ENCODE results near the gene GTF3C5. TPM values are rescaled to one million over a fixed set of nuclear protein-coding genes. Genes with fewer than 3 reads are reported as not detected.

GTF3C5 gene
- total RNA-seq, 1 experiment from 2014 or later: 104 TPM

GRCh38 chr9:133063500-133064231 is 32.9 kb downstream of the GTF3C5 start (continued):
- no peak for TF ChIP-seq USF1 (CRISPR knock-in tag; IDR thresholded peaks at IDR 0.05)
- TF ChIP-seq ZNF232 (CRISPR knock-in tag; IDR thresholded peaks at IDR 0.05): no peak
- TF ChIP-seq JUN (CRISPR knock-in tag; IDR thresholded peaks at IDR 0.05): no peak
- no peak for TF ChIP-seq ZNF416 (CRISPR knock-in tag; IDR thresholded peaks at IDR 0.05)

- Mint-ChIP-seq H3K27me3 (ENCODE audit: low read depth) (no peaks in the 10 kb centered on the region), H3K4me3 (no peak overlapping the region), H3K36me3 (no peaks in the 10 kb centered on the region), H3K9me3 (no peaks in the 10 kb centered on the region), H3K4me1 (peaks cover 24% of the 10 kb centered on the region), H3K27ac (no peak overlapping the region)
- CTCF ChIA-PET: interaction anchor here (1.3 to 2.2 kb wide), 3 partner anchors 16 to 124 kb away, joined by 3 to 9 read pairs (median 5); no protein-coding TSS in a partner anchor
- TF ChIP-seq CREM (CRISPR knock-in tag; IDR thresholded peaks at IDR 0.05): no peak
- no peak for TF ChIP-seq ETV6 (CRISPR knock-in tag; IDR thresholded peaks at IDR 0.05)
- TF ChIP-seq TP53 (CRISPR knock-in tag; IDR thresholded peaks at IDR 0.05): no peak
- no peak for TF ChIP-seq ZNF317 (CRISPR knock-in tag; IDR thresholded peaks at IDR 0.05; ENCODE audit: borderline replicate concordance, low read depth)
- ATAC-seq (no peak), DNase-seq (ENCODE audit: low spot score) (no peak)
- POLR2A ChIA-PET: no interaction called here
Observed at GRCh38 chr9:133064241-133065069, 33.7 kb downstream of the GTF3C5 start.

- CTCF ChIA-PET: interaction anchor here (1.3 kb wide), 1 partner anchor 16 kb away, joined by 3 read pairs; no protein-coding TSS in a partner anchor
- H3K27me3 Mint-ChIP-seq (ENCODE audit: low read depth): no peaks in the 10 kb centered on the region
Observed at GRCh38 chr9:133065070-133065388, 34.2 kb downstream of the GTF3C5 start.

More at GRCh38 chr9:133065070-133065388, 34.2 kb downstream of the GTF3C5 start:
- Mint-ChIP-seq H3K27ac (no peak overlapping the region; the same call in 1 of the 2 replicates), H3K9me3 (no peaks in the 10 kb centered on the region), H3K36me3 (no peaks in the 10 kb centered on the region), H3K4me1 (peaks cover 18% of the 10 kb centered on the region), H3K4me3 (no peak overlapping the region)
- ATAC-seq (no peak), DNase-seq (ENCODE audit: low spot score) (no peak)
- TF ChIP-seq ETV6 (CRISPR knock-in tag; IDR thresholded peaks at IDR 0.05): no peak
- TF ChIP-seq ATF1 (CRISPR knock-in tag; IDR thresholded peaks at IDR 0.05): no peak
- TF ChIP-seq ZNF263 (CRISPR knock-in tag; IDR thresholded peaks at IDR 0.05; ENCODE audit: low read depth): no peak
- TF ChIP-seq JUN (CRISPR knock-in tag; IDR thresholded peaks at IDR 0.05): no peak
- peak; percentile 80 for TF ChIP-seq PRDM15 (CRISPR knock-in tag; IDR thresholded peaks at IDR 0.05)
- no peak for TF ChIP-seq FOXP4 (CRISPR knock-in tag; IDR thresholded peaks at IDR 0.05)
- POLR2A ChIA-PET: no interaction called here

All from WTC11 (cell line).